MM.1S (cell line): Measurements from ENCODE around the gene ADARB2.

Experiments
- DNase-seq: peaks from one replicate; pipeline ENCODE4 v3.0.0-alpha.2; 2015
- H2AFZ ChIP-seq: fragments of 300-600 bp; sonication (generic); 2 replicates; pipeline ENCODE4 v1.6.0; 2016; ENCODE audit warnings: antibody characterized with exemption, low read length
- H3F3A ChIP-seq: fragments of 300-600 bp; sonication (generic); 2 replicates; pipeline ENCODE4 v1.6.1; 2016; ENCODE audit warnings: mild to moderate bottlenecking, antibody characterized with exemption, low read length, moderate library complexity, mixed read lengths; ENCODE audit not compliant: insufficient read depth
- H3K27ac ChIP-seq: fragments of 300-600 bp; sonication (generic); 2 replicates; pipeline ENCODE4 v1.5.1; 2016; ENCODE audit warnings: mild to moderate bottlenecking, low read length
- H3K27me3 ChIP-seq: fragments of 300-600 bp; sonication (generic); replicated peaks from 2 replicates; pipeline ENCODE4 v1.6.0; 2016; ENCODE audit warnings: low read length; ENCODE audit not compliant: insufficient read depth
- H3K36me3 ChIP-seq: fragments of 300-600 bp; sonication (generic); replicated peaks from 2 replicates; pipeline ENCODE4 v1.6.1; 2016; ENCODE audit warnings: mild to moderate bottlenecking, low read length, mixed read lengths; ENCODE audit not compliant: insufficient read depth
- H3K4me1 ChIP-seq: fragments of 300-600 bp; sonication (generic); 2 replicates; pipeline ENCODE4 v1.6.1; 2016; ENCODE audit warnings: low read length, mixed read lengths
- H3K4me2 ChIP-seq: fragments of 300-600 bp; sonication (generic); 2 replicates; pipeline ENCODE4 v1.6.0; 2016; ENCODE audit warnings: low read depth, low read length
- H3K4me3 ChIP-seq: fragments of 300-600 bp; sonication (generic); 2 replicates; pipeline ENCODE4 v1.5.1; 2016; ENCODE audit warnings: low read length, mixed read lengths
- H3K79me2 ChIP-seq: fragments of 300-600 bp; sonication (generic); 2 replicates; pipeline ENCODE4 v1.6.1; 2016; ENCODE audit warnings: mixed run types, low read length, mixed read lengths
- H3K9ac ChIP-seq: fragments of 300-600 bp; sonication (generic); 2 replicates; pipeline ENCODE4 v1.6.1; 2016; ENCODE audit warnings: low read length, mixed read lengths
- H3K9me2 ChIP-seq: fragments of 300-600 bp; sonication (generic); replicated peaks from 2 replicates; pipeline ENCODE4 v1.6.1; 2016; ENCODE audit warnings: mild to moderate bottlenecking, low read length, mixed read lengths; ENCODE audit not compliant: insufficient read depth
- H3K9me3 ChIP-seq: fragments of 300-600 bp; sonication (generic); replicated peaks from 2 replicates; pipeline ENCODE4 v1.6.1; 2016; ENCODE audit warnings: mild to moderate bottlenecking, low read length, mixed read lengths; ENCODE audit not compliant: insufficient read depth
- H4K20me1 ChIP-seq: fragments of 300-600 bp; sonication (generic); 2 replicates; pipeline ENCODE4 v1.6.1; 2016; ENCODE audit warnings: mild to moderate bottlenecking, low read length, moderate library complexity, mixed read lengths; ENCODE audit not compliant: insufficient read depth
- CTCF ChIP-seq: fragments of 300-600 bp; sonication (generic); IDR thresholded peaks from 2 replicates; pipeline ENCODE4 v1.5.1; 2016; ENCODE audit warnings: antibody characterized with exemption, low read length, mixed read lengths
- EZH2 ChIP-seq: fragments of 300-600 bp; sonication (generic); optimal IDR thresholded peaks from 2 replicates; pipeline ENCODE3; 2017; ENCODE audit warnings: low read depth, mild to moderate bottlenecking, antibody characterized with exemption, low read length, mixed read lengths
- EZH2phosphoT487 ChIP-seq: fragments of 300-600 bp; sonication (generic); IDR thresholded peaks from 2 replicates; pipeline ENCODE4 v1.6.1; 2018; ENCODE audit warnings: antibody characterized with exemption, low read length

The ADARB2 gene

GRCh38 chr10:1716839-1717238 lies 20.5 kb downstream of the ADARB2 start:
- no peaks in the 10 kb centered on the region for H3K4me1 ChIP-seq
- H3K4me3 ChIP-seq, result no peak overlapping the region
- no peaks in the 10 kb centered on the region for H3K36me3 ChIP-seq
- H2AFZ ChIP-seq, result no peak overlapping the region
- H3K9me2 ChIP-seq, result no peaks in the 10 kb centered on the region
- no peaks in the 10 kb centered on the region for H4K20me1 ChIP-seq
- no peaks in the 10 kb centered on the region for H3K9me3 ChIP-seq
- no peaks in the 10 kb centered on the region for H3F3A ChIP-seq
- H3K27ac ChIP-seq, result no peak overlapping the region
- H3K27me3 ChIP-seq, result no peaks in the 10 kb centered on the region
- H3K9ac ChIP-seq, result no peak overlapping the region
- no peak for TF ChIP-seq EZH2
- no peak for TF ChIP-seq EZH2phosphoT487
- TF ChIP-seq CTCF, result no peak
- DNase-seq, result no peak
- H3K79me2 ChIP-seq, result no peaks in the 10 kb centered on the region
- no peak overlapping the region for H3K4me2 ChIP-seq

DNA sequence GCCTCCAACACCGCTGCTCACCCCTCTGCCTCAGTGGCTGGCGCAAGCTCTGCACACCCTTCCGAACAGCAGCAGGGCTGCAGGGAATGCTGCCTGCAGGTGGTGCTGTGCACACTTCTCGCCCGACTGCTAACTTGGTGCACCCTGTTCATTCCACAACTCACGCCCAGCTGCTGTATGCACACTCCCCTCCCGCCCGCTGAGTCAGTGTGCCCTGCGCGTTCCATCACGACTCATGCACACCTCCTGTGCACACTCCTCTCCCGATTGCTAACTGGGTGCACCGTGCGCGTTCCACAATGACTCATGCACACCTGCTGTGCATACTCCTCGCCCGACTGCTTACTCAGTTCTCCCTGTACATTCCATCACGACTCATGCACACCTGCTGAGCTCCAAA lies 21.5 kb downstream of the ADARB2 start:
- TF ChIP-seq CTCF, result no peak
- no peak for TF ChIP-seq EZH2
- no peak for TF ChIP-seq EZH2phosphoT487
- Histone ChIP-seq H3K36me3 (no peaks in the 10 kb centered on the region), H2AFZ (no peak overlapping the region), H3K79me2 (no peaks in the 10 kb centered on the region), H3F3A (no peaks in the 10 kb centered on the region), H3K9ac (no peak overlapping the region), H3K4me1 (no peaks in the 10 kb centered on the region), H3K4me2 (no peak overlapping the region), H3K4me3 (no peak overlapping the region), H3K9me3 (no peaks in the 10 kb centered on the region), H3K27ac (no peak overlapping the region), H3K9me2 (no peaks in the 10 kb centered on the region), H4K20me1 (no peaks in the 10 kb centered on the region), H3K27me3 (no peaks in the 10 kb centered on the region)
- no peak for DNase-seq

- Histone ChIP-seq H3K27me3 (no peaks in the 10 kb centered on the region), H3F3A (no peaks in the 10 kb centered on the region), H4K20me1 (no peaks in the 10 kb centered on the region), H3K4me1 (no peaks in the 10 kb centered on the region), H3K79me2 (no peaks in the 10 kb centered on the region), H3K4me3 (no peak overlapping the region), H3K9ac (no peak overlapping the region), H3K27ac (no peak overlapping the region), H3K9me2 (no peaks in the 10 kb centered on the region), H3K9me3 (no peaks in the 10 kb centered on the region), H2AFZ (no peak overlapping the region), H3K36me3 (no peaks in the 10 kb centered on the region), H3K4me2 (no peak overlapping the region)
- TF ChIP-seq EZH2, result no peak
- TF ChIP-seq EZH2phosphoT487, result no peak
- TF ChIP-seq CTCF, result no peak
- no peak for DNase-seq
These were observed 24.2 kb downstream of the ADARB2 start for GRCh38 chr10:1712944-1713671.
